ENCODE data around the gene SDHAF2. TPM values are rescaled to one million over a fixed set of nuclear protein-coding genes. Genes with fewer than 3 reads are reported as not detected.
A peak's percentile ranks its signal among the peaks of the same experiment; 100 is the strongest.

SDHAF2 gene
- total and polyA plus RNA-seq, 9 of the 15 experiments (the other 6 are each of a cell fraction or from before 2014, with no cell fraction given) = 21.2 to 144 (median 40.4) TPM

GRCh38 chr11:61429346-61429690 is 606 bp upstream of the SDHAF2 start (continued):
- TF ChIP-seq RERE (CRISPR knock-in tag; IDR thresholded peaks at IDR 0.05; ENCODE audit: borderline replicate concordance) (no peak), ZNF449 (CRISPR knock-in tag; IDR thresholded peaks at IDR 0.05) (no peak), MEF2D (tag; conservative IDR thresholded peaks at IDR 0.05; ENCODE audit: low read depth) (no peak), JUN (IDR thresholded peaks at IDR 0.05; ENCODE audit: borderline replicate concordance, low read depth, low read length) (no peak), JUN (CRISPR knock-in tag; IDR thresholded peaks at IDR 0.05; ENCODE audit: borderline replicate concordance) (peak; percentile 89; the same call in 1 of the 2 replicates), SRSF9 (IDR thresholded peaks at IDR 0.05; ENCODE audit: borderline replicate concordance, low read depth, low read length) (no peak), STAT5A (IDR thresholded peaks at IDR 0.05; ENCODE audit: borderline replicate concordance, low read length) (no peak), ZZZ3 (IDR thresholded peaks at IDR 0.05) (no peak), ZNF592 (IDR thresholded peaks at IDR 0.05) (no peak), SNRNP70 (optimal IDR thresholded peaks at IDR 0.05; ENCODE audit: low read depth, low read length) (no peak), ELF2 (CRISPR knock-in tag; IDR thresholded peaks at IDR 0.05) (no peak), L3MBTL2 (IDR thresholded peaks at IDR 0.05) (no peak), NFYB (IDR thresholded peaks at IDR 0.05; ENCODE audit: extremely low read depth, insufficient read length) (no peak), HDAC2 (IDR thresholded peaks at IDR 0.05) (no peak), ELK3 (CRISPR knock-in tag; IDR thresholded peaks at IDR 0.05) (no peak), ZNF408 (CRISPR knock-in tag; IDR thresholded peaks at IDR 0.05; ENCODE audit: low read depth) (no peak), EZH2 (IDR thresholded peaks at IDR 0.05; ENCODE audit: borderline replicate concordance, low read depth, low read length) (no peak)
